Measurements from ENCODE around the gene TESMIN. TPM values are rescaled to one million over a fixed set of nuclear protein-coding genes. Genes with fewer than 3 reads are reported as not detected.

TESMIN gene
- total and polyA plus RNA-seq, 2 of the 13 experiments (the other 11 are each of a cell fraction or from before 2014, with no cell fraction given), result 0.15 to 0.45 TPM

GRCh38 chr11:68751331-68751856 is at the start of gene TESMIN (continued):
- no peak for TF ChIP-seq ZNF574 (CRISPR knock-in tag; IDR thresholded peaks at IDR 0.05)
- TF ChIP-seq MZF1 (CRISPR knock-in tag; IDR thresholded peaks at IDR 0.05; ENCODE audit: borderline replicate concordance), result no peak
- 0 out of 2 replicates have a peak, but pooled peaks have one; percentile 37 for TF ChIP-seq ZBTB38 (CRISPR knock-in tag; IDR thresholded peaks at IDR 0.05)
- TF ChIP-seq ZNF75D (CRISPR knock-in tag; IDR thresholded peaks at IDR 0.05; ENCODE audit: borderline replicate concordance), result no peak
- TF ChIP-seq SMAD9 (CRISPR knock-in tag; IDR thresholded peaks at IDR 0.05), result no peak
- no peak for TF ChIP-seq NFYB (CRISPR knock-in tag; IDR thresholded peaks at IDR 0.05)
- no peak for TF ChIP-seq ZNF670 (CRISPR knock-in tag; IDR thresholded peaks at IDR 0.05; ENCODE audit: borderline replicate concordance)
- no peak for TF ChIP-seq SP1 (IDR thresholded peaks at IDR 0.05)
- TF ChIP-seq SP1 (CRISPR knock-in tag; IDR thresholded peaks at IDR 0.05), result peak; percentile 74
- TF ChIP-seq ZBTB21 (CRISPR knock-in tag; IDR thresholded peaks at IDR 0.05), result no peak
- no peak for TF ChIP-seq ZZZ3 (CRISPR knock-in tag; IDR thresholded peaks at IDR 0.05; ENCODE audit: borderline replicate concordance)
- 0 out of 2 replicates have a peak, but pooled peaks have one; percentile 40 for TF ChIP-seq ZNF543 (CRISPR knock-in tag; IDR thresholded peaks at IDR 0.05)
- TF ChIP-seq RXRA (CRISPR knock-in tag; IDR thresholded peaks at IDR 0.05), result peak; percentile 30; the same call in 1 of the 2 replicates
- TF ChIP-seq NONO (IDR thresholded peaks at IDR 0.05), result no peak
- peak; percentile 26; the same call in 1 of the 2 replicates for TF ChIP-seq NONO (CRISPR knock-in tag; conservative IDR thresholded peaks at IDR 0.05)
- peak; percentile 85 for TF ChIP-seq PRPF4 (IDR thresholded peaks at IDR 0.05; ENCODE audit: low read depth, low read length, poor library complexity, severe bottlenecking)
- TF ChIP-seq DPF2 (CRISPR knock-in tag; IDR thresholded peaks at IDR 0.05; ENCODE audit: borderline replicate concordance, low read depth), result no peak
- TF ChIP-seq NFYC (CRISPR knock-in tag; IDR thresholded peaks at IDR 0.05), result no peak
- TF ChIP-seq ZNF337 (CRISPR knock-in tag; IDR thresholded peaks at IDR 0.05; ENCODE audit: borderline replicate concordance, low read depth), result no peak
- no peak for TF ChIP-seq THAP7 (CRISPR knock-in tag; IDR thresholded peaks at IDR 0.05)
- TF ChIP-seq TFE3 (CRISPR knock-in tag; IDR thresholded peaks at IDR 0.05), result no peak
- TF ChIP-seq NR2F1 (CRISPR knock-in tag; IDR thresholded peaks at IDR 0.05), result no peak
- peak; percentile 15 for TF ChIP-seq YY1 (IDR thresholded peaks at IDR 0.05; ENCODE audit: insufficient read depth, insufficient replicate concordance, low read depth, low read length)
- no peak for TF ChIP-seq ZNF24 (IDR thresholded peaks at IDR 0.05)
- no peak for TF ChIP-seq ZMAT3 (CRISPR knock-in tag; conservative IDR thresholded peaks at IDR 0.05)

Measured in HepG2 (cell line).